MM.1S (cell line): ENCODE results near the gene DNAH8.

ENCODE experiments used
- CTCF ChIP-seq: fragments of 300-600 bp; sonication (generic); IDR thresholded peaks from 2 replicates; pipeline ENCODE4 v1.5.1; 2016; ENCODE audit warnings: antibody characterized with exemption, low read length, mixed read lengths
- EZH2phosphoT487 ChIP-seq: fragments of 300-600 bp; sonication (generic); IDR thresholded peaks from 2 replicates; pipeline ENCODE4 v1.6.1; 2018; ENCODE audit warnings: antibody characterized with exemption, low read length

DNA sequence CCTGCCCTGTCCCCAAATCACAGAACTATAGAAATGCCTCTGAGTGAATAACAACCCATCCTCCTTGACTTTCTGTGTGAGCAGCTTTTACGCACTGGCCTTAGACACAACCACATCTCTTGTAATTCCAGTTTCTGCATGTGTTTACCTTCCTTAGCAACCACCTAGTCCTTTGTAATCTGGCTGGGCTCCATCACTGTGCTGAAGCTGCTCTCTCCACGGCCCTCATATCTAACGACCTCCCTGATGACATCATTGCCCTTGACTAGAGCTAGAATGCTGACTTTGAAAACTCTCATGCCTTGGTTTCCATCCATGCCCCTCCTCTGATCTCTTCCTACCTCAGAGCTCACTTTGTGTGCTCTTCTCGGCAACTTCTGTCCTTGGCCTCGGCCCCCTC is 303.0 kb downstream of the DNAH8 start:
- TF ChIP-seq CTCF (no peak), EZH2phosphoT487 (no peak)
